GM18951 (cell line): Measurements from ENCODE around the gene MAP4K4.
"Not testable (repeated sequence)": the region's sequence is repeated elsewhere in the genome, so short reads cannot be mapped to it uniquely, and the experiment has no call there.

Experiments used
- POLR2A ChIP-seq: IDR thresholded peaks from 4 replicates; pipeline ENCODE4 v1.6.1; 2011; ENCODE audit warnings: mild to moderate bottlenecking; ENCODE audit not compliant: insufficient read length, insufficient read depth; ENCODE audit errors: extremely low read depth
- in situ Hi-C: fragments of 300-500 bp; cut with MboI; formaldehyde crosslinking; loops from one replicate; pipeline ENCODE4 v1.12.0; 2022; ENCODE audit warnings: low sequenced_read_pairs, mixed read lengths, inconsistent platforms; ENCODE audit not compliant: unreplicated experiment

MAP4K4 gene

GRCh38 chr2:101901241-101901640 lies 203.7 kb downstream of the MAP4K4 start:
- in situ Hi-C loops = no loop called here
- TF ChIP-seq POLR2A = no peak

DNA sequence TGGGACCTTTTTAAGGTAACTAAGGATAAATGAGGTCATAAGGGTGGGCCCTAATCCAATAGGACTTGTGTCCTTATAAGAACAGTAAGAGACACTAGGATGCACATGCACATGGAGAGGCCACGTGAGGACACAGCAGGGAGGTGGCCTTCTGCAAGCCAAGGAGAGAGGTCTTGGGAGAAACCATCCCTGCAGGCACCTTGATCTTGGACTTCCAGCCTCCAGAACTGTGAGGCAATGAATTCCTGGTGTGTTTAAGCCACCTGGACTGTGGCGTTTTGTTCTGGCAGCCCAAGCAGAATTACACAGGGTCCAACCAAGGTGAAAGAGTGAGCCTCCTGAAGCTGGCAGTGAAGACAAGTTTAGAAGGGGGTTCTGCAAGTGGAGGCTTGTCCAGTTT lies 204.7 kb downstream of the MAP4K4 start:
- in situ Hi-C loops = no loop called here
- TF ChIP-seq POLR2A = no peak

GRCh38 chr2:101904916-101905315 lies 207.4 kb downstream of the MAP4K4 start:
- in situ Hi-C loops = no loop called here

GRCh38 chr2:101905746-101906336 lies 208.3 kb downstream of the MAP4K4 start:
- TF ChIP-seq POLR2A = no peak
- in situ Hi-C loops = no loop called here

More at GRCh38 chr2:101904916-101905315, 207.4 kb downstream of the MAP4K4 start:
- no peak for TF ChIP-seq POLR2A

GRCh38 chr2:101909760-101910159 lies 212.3 kb downstream of the MAP4K4 start:
- in situ Hi-C loops = no loop called here
- TF ChIP-seq POLR2A = no peak

DNA sequence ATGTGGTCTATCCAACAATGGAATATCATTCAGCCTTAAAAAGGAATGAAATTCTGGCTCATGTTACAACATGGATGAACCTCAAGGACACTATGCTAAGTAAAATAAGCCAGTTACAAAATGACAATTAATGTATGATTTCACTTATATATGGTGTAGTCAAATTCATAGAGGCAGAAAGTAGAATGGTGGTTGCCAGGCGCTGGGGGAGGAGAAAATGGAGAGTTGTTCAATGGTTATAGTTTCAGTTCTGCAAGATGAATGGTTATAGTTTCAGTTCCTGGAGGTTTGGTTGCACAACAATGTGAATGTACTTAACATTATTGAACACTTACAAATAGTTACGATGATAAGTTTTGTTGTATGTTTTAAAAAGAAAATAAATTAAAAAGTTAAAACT lies 215.0 kb downstream of the MAP4K4 start:
- no peak for TF ChIP-seq POLR2A
- in situ Hi-C loops = no loop called here

- no peak for TF ChIP-seq POLR2A
Observed at GRCh38 chr2:101921319-101921952, 223.9 kb downstream of the MAP4K4 start.

DNA sequence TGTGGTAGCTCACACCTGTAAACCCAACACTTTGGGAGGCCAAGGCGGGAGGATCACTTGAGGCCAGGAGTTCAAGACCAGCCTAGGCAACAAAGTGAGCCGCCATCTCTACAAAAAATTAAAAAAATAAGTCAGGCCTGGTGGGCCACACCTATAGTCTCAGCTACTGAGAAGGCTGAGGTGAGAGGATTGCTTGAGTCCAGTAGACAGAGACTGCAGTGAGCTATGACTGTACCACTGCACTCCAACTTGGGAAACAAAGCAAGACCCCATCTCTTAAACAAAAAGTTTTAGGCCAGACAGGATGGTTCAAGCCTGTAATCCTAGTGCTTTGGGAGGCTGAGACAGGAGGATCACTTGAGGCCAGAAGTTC lies 224.4 kb downstream of the MAP4K4 start:
- in situ Hi-C loops = no loop called here

More at GRCh38 chr2:101921319-101921952, 223.9 kb downstream of the MAP4K4 start:
- in situ Hi-C loops = no loop called here

GRCh38 chr2:101924311-101924710 lies 226.8 kb downstream of the MAP4K4 start:
- in situ Hi-C loops = not testable (repeated sequence)

More for the DNA sequence above, 224.4 kb downstream of the MAP4K4 start:
- no peak for TF ChIP-seq POLR2A

DNA sequence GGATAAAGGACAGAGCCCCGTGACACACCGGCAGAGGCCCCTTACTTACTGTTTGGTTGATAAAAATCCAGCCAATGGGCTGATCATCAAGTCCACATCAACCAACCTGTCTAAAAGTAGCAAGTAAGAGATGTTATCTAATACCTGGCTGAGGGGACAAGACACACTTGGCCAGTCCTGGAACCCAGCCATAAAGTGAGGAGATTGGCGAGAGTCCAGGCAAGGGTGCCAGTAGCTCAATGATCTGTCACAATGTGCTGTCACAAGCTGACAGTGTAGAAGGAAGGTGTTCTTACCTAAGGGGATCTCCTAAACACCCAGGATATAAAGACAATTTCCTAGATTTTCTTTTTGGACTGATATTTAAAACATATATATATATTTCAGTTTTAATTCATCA lies 232.5 kb downstream of the MAP4K4 start:
- in situ Hi-C loops = no loop called here
- no peak for TF ChIP-seq POLR2A

DNA sequence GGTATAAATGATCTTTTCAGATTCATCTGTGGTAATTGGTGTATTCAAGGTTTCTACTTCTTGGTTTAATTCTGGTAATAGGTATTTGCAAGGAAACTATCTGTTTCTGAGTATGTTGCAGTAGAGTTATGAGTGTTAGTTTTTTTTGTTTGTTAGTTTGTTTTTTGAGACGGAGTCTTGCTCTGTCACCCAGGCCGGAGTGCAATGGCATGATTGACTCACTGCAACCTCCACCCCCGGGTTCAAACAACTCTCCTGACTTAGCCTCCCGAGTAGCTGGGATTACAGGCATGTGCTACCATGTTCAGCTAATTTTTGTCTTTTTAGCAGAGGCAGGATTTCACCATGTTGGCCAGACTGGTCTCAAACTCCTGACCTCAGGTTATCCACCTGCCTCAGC lies 233.3 kb downstream of the MAP4K4 start:
- TF ChIP-seq POLR2A = no peak
- in situ Hi-C loops = no loop called here

GRCh38 chr2:101931402-101931801 lies 233.9 kb downstream of the MAP4K4 start:
- no peak for TF ChIP-seq POLR2A

DNA sequence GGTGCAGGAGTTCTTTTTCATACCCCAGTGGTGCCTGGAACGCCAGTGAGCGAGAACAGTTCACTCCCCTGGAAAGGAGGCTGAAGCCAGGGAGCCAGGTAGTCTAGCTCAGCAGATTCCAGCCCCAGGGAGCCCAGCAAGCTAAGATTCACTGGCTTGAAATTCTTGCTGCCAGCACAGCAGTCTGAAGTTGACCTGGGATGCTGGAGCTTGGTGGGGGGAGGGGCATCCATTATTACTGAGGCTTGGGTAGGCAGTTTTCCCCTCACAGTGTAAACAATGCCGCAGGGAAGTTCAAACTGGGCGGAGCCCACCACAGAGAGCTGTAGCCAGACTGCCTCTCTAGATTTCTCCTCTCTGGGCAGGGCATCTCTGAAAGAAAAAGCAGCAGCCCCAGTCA lies 238.3 kb downstream of the MAP4K4 start:
- in situ Hi-C loops = not testable (repeated sequence)

More at GRCh38 chr2:101931402-101931801, 233.9 kb downstream of the MAP4K4 start:
- in situ Hi-C loops = no loop called here

GRCh38 chr2:101942851-101943250 lies 245.3 kb downstream of the MAP4K4 start:
- TF ChIP-seq POLR2A = no peak
- in situ Hi-C loops = no loop called here
